Measurements from ENCODE around the gene FYN.

The FYN gene

DNA sequence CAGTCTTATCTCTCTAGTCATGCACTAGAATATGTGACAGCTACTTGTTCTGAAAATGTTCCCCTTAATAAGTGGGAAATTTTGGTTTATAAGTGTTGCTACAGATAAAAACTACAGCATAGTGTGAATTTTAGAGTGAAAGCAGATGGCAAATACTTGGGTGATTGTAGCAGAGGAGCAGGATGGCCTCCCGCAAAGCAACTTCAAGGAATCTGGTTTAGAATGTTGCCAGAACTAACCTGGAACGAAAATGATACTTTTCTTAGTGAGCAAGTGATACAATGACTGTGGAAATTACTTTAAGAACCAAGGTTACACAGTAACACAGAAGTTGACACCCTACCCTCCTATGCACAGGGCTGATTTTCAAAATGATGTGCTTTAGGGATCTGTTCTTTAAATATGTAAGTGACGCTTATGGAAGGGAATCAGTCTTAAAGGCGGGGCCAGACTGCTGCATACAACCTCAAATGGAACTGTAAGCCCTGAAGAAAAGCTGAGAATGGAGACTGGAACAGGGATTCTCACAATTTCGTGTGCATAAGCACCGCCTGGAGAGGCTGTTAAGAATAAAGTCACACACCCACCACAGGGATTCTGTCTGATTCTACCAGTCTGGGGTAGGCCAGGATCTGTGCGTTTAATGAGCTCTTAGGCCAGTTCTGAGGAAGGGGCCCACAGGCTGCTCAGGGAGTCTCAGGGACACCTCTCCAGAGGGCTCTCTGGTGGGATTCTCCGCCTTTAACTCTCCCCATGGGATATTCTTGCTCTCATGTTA, 97.9 kb downstream of the FYN start:
- Histone ChIP-seq H3K9ac (ENCODE audit: low read depth, low read length) (no peak overlapping the region), H3K4me3 (ENCODE audit: low read depth in 1 of 2, low read length in 2 of 2) (no peak overlapping the region), H3K27me3 (ENCODE audit: insufficient read depth, low read length, poor library complexity) (no peaks in the 10 kb centered on the region), H2AFZ (ENCODE audit: low read depth, low read length) (no peak overlapping the region), H3K27ac (ENCODE audit: low read length) (no peak overlapping the region), H3K9me3 (ENCODE audit: insufficient read depth, low read length, severe bottlenecking) (no peaks in the 10 kb centered on the region), H3K36me3 (ENCODE audit: insufficient read depth, low read length) (peaks cover 39% of the 10 kb centered on the region), H3K79me2 (ENCODE audit: insufficient read depth, low read length) (peaks cover 33% of the 10 kb centered on the region), H3K4me1 (ENCODE audit: insufficient read depth, low read length) (no peaks in the 10 kb centered on the region), H3K4me2 (ENCODE audit: insufficient read depth, low read length) (no peak overlapping the region), H4K20me1 (ENCODE audit: insufficient read depth, low read length) (peaks cover 25% of the 10 kb centered on the region; the same call in 1 of the 2 replicates)
- no peak for ATAC-seq (ENCODE audit: insufficient read depth, low read depth)
- no peak for DNase-seq
- no peak for TF ChIP-seq EZH2 (IDR thresholded peaks at IDR 0.05; ENCODE audit: borderline replicate concordance, low read depth, low read length, severe bottlenecking)
- TF ChIP-seq, protein P1, sequence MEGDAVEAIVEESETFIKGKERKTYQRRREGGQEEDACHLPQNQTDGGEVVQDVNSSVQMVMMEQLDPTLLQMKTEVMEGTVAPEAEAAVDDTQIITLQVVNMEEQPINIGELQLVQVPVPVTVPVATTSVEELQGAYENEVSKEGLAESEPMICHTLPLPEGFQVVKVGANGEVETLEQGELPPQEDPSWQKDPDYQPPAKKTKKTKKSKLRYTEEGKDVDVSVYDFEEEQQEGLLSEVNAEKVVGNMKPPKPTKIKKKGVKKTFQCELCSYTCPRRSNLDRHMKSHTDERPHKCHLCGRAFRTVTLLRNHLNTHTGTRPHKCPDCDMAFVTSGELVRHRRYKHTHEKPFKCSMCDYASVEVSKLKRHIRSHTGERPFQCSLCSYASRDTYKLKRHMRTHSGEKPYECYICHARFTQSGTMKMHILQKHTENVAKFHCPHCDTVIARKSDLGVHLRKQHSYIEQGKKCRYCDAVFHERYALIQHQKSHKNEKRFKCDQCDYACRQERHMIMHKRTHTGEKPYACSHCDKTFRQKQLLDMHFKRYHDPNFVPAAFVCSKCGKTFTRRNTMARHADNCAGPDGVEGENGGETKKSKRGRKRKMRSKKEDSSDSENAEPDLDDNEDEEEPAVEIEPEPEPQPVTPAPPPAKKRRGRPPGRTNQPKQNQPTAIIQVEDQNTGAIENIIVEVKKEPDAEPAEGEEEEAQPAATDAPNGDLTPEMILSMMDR (IDR thresholded peaks at IDR 0.05; ENCODE audit: borderline replicate concordance, extremely low read depth, low read length, poor library complexity, severe bottlenecking): no peak

DNA sequence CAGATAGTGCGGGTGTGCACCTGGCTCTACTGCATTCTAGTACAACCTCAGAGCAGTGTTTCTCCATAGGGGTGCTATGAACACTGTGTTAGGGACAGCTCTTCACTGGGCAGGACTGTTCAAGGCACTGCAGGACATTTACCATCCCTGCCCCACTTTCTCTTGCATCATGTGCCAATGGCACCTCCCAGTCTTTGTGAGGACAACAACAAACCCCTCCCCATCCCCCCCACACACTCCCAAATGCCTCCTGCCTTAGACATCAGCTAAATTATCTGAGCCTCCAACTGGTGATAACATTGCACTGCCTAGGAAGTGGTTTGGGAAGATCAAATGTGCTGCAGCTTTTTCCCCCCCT, 98.9 kb downstream of the FYN start:
- Histone ChIP-seq H3K4me3 (ENCODE audit: low read depth in 1 of 2, low read length in 2 of 2) (no peak overlapping the region), H3K4me1 (ENCODE audit: insufficient read depth, low read length) (no peaks in the 10 kb centered on the region), H3K27me3 (ENCODE audit: insufficient read depth, low read length, poor library complexity) (no peaks in the 10 kb centered on the region), H3K79me2 (ENCODE audit: insufficient read depth, low read length) (peaks cover 27% of the 10 kb centered on the region), H3K4me2 (ENCODE audit: insufficient read depth, low read length) (no peak overlapping the region), H3K36me3 (ENCODE audit: insufficient read depth, low read length) (peaks cover 29% of the 10 kb centered on the region), H4K20me1 (ENCODE audit: insufficient read depth, low read length) (peaks cover 19% of the 10 kb centered on the region; the same call in 1 of the 2 replicates), H2AFZ (ENCODE audit: low read depth, low read length) (no peak overlapping the region), H3K27ac (ENCODE audit: low read length) (no peak overlapping the region), H3K9me3 (ENCODE audit: insufficient read depth, low read length, severe bottlenecking) (no peaks in the 10 kb centered on the region), H3K9ac (ENCODE audit: low read depth, low read length) (no peak overlapping the region)
- peak; percentile 34; the same call in 1 of the 3 replicates for ATAC-seq (ENCODE audit: insufficient read depth, low read depth)
- no peak for DNase-seq
- TF ChIP-seq, protein P1 (IDR thresholded peaks at IDR 0.05; ENCODE audit: borderline replicate concordance, extremely low read depth, low read length, poor library complexity, severe bottlenecking): no peak
- no peak for TF ChIP-seq EZH2 (IDR thresholded peaks at IDR 0.05; ENCODE audit: borderline replicate concordance, low read depth, low read length, severe bottlenecking)

DNA sequence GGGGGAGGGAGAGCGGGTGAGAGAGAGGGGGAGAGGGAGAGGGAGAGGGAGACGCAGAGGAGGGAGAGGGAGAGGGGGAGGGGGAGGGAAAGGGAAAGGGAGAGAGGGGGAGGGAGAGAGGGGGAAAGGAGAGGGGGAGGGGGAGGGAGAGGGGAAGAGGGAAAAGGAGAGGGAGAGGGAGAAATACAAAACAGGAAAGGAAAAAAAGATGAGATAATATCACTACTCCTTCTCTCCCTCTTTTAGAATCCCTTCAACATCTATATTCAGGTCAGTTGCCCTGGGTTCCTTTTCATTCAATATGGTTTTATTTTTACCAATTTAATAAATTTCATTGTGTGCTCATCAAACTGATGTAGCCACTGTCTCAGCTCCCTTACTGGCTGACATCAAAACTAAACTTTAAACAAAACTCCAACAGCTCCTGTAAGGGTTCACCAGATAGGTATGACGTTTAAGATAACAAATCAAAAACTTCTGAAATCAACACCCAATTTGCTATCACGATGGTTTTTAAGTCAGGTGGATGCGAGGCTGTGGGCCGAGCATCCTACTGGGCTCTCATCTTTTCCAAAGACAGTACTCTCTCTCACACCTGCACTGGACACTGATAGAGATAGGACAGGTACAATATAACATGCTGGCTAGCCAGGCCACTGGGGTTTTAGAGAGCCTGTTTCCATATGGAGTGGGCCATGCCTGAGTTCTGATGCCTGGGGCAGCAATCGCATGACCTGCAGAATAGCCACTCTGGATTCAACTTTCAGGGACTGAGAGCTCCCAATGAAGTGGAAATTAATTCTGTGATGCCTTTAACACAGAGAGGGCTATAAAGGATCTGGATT, 99.5 kb downstream of the FYN start:
- peaks cover 31% of the 10 kb centered on the region for H3K79me2 ChIP-seq (ENCODE audit: insufficient read depth, low read length)
- no peak overlapping the region for H3K9ac ChIP-seq (ENCODE audit: low read depth, low read length)
- no peak overlapping the region for H3K27ac ChIP-seq (ENCODE audit: low read length)
- no peak overlapping the region for H3K4me2 ChIP-seq (ENCODE audit: insufficient read depth, low read length)
- peaks cover 19% of the 10 kb centered on the region; the same call in 1 of the 2 replicates for H4K20me1 ChIP-seq (ENCODE audit: insufficient read depth, low read length)
- peaks cover 29% of the 10 kb centered on the region for H3K36me3 ChIP-seq (ENCODE audit: insufficient read depth, low read length)
- TF ChIP-seq EZH2 (IDR thresholded peaks at IDR 0.05; ENCODE audit: borderline replicate concordance, low read depth, low read length, severe bottlenecking): no peak
- TF ChIP-seq, protein P1 (IDR thresholded peaks at IDR 0.05; ENCODE audit: borderline replicate concordance, extremely low read depth, low read length, poor library complexity, severe bottlenecking): no peak
- no peak overlapping the region for H2AFZ ChIP-seq (ENCODE audit: low read depth, low read length)
- H3K4me1 ChIP-seq (ENCODE audit: insufficient read depth, low read length): no peaks in the 10 kb centered on the region
- no peak overlapping the region for H3K4me3 ChIP-seq (ENCODE audit: low read depth in 1 of 2, low read length in 2 of 2)
- DNase-seq (no peak), ATAC-seq (ENCODE audit: insufficient read depth, low read depth) (no peak)
- no peaks in the 10 kb centered on the region for H3K9me3 ChIP-seq (ENCODE audit: insufficient read depth, low read length, severe bottlenecking)
- no peaks in the 10 kb centered on the region for H3K27me3 ChIP-seq (ENCODE audit: insufficient read depth, low read length, poor library complexity)
